ENCODE measurements around the gene FEM1A.
"Not testable (repeated sequence)": the region's sequence is repeated elsewhere in the genome, so short reads cannot be mapped to it uniquely, and the experiment has no call there.

Gene FEM1A, protein sequence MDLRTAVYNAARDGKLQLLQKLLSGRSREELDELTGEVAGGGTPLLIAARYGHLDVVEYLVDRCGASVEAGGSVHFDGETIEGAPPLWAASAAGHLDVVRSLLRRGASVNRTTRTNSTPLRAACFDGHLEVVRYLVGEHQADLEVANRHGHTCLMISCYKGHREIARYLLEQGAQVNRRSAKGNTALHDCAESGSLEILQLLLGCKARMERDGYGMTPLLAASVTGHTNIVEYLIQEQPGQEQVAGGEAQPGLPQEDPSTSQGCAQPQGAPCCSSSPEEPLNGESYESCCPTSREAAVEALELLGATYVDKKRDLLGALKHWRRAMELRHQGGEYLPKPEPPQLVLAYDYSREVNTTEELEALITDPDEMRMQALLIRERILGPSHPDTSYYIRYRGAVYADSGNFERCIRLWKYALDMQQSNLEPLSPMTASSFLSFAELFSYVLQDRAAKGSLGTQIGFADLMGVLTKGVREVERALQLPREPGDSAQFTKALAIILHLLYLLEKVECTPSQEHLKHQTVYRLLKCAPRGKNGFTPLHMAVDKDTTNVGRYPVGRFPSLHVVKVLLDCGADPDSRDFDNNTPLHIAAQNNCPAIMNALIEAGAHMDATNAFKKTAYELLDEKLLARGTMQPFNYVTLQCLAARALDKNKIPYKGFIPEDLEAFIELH

DNA sequence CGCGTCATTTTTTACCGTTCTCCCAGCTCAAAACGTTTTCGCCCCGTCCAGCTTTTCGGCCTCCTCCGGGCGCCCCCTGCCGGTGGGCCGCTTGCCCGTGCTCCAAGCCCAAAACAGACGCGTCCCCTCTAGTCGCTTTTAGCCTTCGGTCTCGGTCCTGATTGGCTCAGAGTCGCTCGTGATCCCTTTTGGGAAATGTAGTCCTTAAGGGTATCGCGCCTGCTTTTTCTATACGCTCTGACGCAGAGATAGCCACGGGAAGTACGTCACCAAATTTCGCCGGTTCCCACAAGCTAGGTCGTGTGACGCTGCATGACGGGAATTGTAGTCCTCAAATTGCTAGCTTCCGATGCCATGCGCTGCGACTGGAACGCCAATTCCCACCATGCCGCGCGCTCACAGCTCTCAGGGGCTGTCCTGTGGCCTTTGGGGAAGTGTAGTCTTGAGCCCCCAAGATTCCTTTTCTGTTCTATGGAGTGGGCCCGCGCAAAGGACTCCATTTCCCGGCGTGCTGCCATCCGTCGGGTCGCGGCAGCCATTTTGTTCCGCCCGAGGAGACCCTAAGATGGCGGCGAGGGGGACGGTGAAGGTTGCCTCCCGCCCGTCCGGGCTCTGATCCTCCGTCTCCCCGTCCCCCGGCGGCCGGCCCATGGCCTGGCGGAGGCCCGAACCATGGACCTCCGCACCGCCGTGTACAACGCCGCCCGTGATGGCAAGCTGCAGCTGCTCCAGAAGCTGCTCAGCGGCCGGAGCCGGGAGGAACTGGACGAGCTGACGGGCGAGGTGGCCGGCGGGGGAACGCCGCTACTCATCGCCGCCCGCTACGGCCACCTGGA is at the start of gene FEM1A:
FEM1A (plus strand) TSS at position 552 of the 836 bp plus-strand sequence; CDS start at position 673, 121 bp downstream.
- DNase-seq (ENCODE audit: low spot score): peak; percentile 91

DNA sequence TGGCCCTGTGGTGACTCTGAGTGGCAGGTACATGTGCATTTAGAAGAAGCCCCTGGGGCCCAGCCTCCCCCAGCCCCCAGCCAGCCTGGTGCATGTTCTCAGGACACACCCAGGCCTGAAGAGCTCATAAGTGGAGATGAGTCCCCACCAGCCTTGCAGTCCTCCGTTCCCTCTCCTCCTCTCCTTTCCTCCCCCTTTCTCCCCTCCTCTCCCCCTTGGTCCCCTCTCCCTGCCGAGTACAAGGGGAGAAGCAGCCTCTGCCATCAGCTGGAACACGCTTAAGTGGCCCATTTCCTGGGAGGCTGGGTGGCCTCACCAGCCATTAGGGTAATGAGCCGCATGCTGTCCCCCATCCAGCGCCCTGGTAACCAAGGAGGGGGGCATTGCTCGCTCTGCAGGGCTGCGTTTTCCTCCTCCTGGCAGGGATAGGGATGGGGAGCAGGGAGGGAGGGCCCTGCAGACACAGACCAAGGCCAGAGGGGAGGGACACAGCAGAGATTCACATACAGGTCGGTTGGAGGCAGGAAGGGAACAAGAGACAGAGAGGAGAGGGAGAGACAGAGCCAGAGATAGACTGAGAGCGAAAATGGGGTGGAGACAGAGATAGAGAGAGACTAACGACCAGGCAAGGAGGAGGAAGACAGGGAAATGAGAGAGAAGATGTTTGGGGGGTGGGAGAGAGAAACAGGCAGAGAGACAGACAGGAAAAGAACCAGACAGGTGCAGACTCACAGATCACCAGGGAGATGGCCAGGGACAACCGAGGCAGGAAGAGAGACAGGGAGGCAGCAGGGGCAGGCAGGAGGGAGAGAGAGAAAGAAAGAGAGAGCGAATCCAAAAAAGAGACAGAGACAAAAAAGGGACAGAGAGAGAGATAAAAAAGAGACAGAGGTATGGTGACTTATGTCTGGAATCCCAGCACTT is 48.5 kb upstream of the FEM1A start:
- DNase-seq (ENCODE audit: low spot score): no peak

DNA sequence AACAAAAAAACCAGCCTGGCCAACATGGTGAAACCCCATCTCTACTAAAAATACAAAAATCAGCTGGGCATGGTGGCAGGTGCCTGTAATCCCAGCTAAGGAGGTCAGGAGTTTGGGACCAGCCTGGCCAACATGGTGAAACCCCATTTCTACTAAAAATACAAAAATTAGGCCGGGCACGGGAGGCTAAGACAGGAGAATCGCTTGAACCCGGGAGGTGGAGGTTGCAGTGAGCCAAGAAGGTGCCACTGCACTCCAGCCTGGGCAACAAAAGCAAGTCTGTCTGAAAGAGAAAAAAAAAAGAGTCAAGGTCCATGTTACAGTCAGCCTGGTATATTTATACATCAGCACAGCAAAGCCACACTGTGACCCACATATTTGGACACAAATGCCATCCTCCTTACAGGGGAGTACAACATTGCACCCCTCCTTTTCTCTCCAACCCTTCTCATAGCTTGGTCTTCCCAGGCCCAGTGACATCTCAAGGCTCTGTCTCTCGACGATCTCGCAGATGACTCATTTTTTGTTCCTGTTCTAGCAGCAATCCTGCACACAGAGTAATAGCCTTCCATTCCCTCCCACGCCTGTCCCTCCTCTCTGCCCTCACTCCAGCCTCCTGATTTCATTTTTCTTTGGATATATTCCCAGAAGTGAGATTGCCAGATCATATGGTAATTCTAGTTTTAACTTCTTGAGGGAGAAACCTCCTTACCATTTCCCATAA is 46.9 kb upstream of the FEM1A start:
- DNase-seq (ENCODE audit: low spot score): no peak

DNA sequence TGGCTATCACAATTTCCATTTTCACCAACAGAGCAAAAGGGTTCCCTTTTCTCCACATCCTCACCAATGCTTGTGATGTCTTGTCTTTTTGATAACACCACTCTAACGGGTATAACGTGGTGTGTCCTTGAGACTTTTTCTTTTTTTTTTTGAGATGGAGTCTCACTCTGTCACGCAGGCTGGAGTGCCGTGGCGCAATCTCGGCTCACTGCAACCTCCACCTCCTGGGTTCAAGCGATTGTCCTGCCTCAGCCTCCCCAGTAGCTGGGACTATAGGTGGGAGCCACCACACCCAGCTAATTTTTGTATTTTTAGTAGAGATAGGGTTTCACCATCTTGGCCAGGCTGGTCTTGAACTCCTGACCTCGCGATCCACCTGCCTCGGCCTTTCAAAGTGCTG is 46.4 kb upstream of the FEM1A start:
- DNase-seq (ENCODE audit: low spot score): not testable (repeated sequence)

DNA sequence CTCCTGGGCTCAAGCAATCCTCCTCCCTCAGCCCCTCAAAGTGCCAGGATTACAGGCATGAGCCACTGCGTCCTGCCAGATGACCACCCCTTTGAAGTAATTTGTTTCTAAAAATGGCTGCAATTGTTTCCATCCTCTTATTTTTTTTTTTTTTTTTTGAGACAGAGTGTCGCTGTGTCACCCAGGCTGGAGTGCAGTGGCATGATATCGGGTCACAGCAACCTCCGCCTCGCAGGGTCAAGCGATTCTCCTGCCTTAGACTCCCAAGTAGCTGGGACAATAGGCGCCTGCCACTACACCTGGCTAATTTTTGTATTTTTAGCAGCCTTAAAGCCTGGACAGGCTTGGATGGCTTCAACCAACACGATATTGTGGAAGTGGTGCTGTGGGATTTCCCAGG is 45.5 kb upstream of the FEM1A start:
- no peak for DNase-seq (ENCODE audit: low spot score)

DNA sequence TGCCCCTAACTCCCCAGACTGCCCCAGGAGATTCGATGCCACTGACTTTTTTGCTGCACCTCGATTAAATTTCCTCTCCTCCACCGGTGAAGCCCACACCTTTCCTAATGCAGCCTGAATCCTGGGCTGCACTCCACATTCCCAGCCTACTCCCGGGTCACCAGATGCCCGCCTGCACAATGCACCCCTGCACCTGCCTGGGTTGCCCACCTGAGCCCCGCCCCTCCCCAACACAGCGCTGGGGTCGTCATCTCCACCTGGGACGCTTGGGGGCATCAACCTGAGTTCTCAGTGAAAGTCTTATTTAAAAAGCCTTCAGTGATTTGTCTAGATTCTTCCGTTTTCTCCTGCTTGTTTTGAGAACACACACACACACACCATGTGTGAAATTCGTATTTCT is 43.3 kb upstream of the FEM1A start:
- no peak for DNase-seq (ENCODE audit: low spot score)

DNA sequence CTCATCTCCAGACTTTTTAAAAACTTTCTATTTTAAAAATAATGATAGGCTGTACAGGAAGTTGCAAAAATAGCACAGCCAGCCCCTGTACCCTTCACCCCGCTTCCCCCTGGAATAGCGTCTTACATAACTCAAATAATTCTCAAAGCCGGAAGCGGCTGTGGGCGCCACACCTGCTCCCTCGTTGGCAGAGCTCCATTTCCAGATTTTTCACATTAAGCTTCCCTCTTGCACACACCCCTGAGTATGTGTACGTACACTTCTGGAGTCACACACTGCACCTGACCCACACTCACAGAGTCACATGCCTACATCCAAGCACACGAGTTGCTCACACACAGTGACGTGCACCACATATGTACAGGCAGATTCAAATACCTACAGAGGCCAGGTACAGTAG is 42.9 kb upstream of the FEM1A start:
- no peak for DNase-seq (ENCODE audit: low spot score)

DNA sequence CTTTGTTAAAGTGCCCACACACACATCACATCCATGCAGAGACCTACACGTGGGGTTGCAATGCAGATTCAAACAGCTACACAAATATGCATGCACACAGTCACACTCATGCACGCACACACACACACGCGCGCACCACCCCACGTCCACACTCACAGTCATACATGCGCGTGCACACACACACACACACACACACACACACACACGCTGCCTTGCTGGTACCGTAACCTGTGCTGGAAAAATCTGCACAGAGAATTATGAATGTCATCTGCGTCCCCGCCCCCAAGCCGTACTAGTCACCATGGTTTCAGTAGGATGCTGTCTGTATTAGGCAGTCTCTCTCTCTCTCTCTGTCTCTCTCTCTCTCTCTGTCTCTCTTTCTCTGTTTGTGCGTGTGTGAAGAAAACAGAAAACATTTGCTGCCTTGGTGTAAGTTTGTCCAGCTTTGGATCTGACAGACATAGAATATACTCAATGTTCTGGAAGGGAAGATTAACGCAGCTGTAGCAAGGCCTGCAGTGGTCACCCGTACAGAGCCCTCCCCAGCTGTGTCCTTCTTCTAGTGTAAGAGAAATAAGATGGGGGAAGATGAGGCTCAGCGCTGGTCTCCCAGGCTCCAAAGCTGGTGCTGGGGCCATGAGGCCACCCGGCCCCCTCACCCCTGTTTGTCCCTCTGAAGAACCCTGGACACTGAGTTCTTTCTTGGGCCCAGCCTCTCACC is 41.5 kb upstream of the FEM1A start:
- DNase-seq (ENCODE audit: low spot score): no peak

DNA sequence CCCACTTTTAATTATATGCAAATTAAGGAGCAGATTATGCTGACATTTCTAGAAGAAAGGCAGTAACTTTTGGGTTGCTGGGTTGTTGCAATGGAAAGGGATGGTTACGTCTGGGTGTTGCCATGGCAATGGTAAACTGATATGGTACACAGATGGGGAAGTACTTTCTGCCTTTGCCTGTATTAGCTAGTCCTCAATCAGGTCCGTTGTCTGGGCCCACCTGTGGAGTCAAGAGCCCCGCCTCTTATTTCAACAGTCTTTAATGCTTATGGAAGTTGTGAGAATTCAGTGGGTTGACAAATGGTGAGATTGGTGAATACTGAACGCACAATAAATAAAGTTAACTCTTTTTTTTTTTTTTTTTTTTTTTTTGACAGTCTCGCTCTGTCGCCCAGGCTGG is 37.3 kb upstream of the FEM1A start:
- no peak for DNase-seq (ENCODE audit: low spot score)

DNA sequence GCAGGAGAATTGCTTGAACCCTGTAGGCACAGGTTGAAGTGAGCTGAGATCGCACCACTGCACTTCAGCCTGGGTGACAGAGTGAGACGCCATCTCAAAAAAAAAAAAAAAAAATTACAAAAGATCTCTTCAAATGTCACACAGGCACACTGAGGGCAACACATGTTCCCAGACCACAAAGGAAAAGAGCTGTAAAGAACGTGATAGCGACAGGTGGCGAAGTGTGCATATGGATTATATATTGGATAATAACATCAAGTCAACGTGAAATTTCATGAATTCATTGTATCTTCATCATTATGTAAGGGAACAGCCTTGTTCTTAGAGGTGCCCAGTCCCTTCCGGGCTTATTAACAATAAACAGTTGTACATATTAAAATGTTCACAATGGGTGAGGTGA is 36.1 kb upstream of the FEM1A start:
- DNase-seq (ENCODE audit: low spot score): no peak

DNA sequence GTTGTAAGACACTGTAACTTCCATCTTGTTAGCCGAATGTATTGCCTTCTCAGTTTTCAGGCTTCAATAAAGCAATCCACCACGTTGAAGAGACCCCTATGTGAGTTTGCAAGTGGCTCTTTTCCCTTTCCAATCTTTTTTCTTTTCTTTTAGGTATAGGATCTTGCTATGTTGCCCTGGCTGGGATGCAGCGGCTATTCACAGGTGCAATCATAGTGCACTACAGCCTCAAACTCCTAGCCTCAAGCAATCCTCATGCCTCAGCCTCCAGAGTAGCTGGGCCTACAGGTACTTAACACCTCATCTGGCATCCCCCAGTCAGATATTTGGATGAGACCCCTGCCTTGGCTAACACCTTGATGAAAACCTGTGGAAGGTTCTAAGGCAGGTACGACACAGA is 33.5 kb upstream of the FEM1A start:
- no peak for DNase-seq (ENCODE audit: low spot score)

DNA sequence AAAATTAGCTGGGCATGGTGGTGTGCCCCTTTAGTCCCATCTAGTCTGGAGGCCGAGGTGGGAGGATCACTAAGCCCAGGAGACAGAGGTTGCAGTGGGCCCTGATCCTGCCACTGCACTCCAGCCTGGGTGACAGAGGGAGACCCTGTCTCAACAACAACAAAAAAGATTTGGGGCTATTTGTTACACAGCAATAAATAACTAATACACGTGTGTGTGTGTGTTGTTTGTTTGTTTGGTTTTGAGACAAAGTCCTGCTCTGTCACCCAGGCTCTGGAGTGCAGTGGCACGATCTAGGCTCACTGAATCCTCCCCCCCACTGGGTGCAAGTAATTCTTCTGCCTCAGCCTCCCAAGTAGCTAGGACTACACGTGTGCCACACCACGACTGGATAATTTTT is 32.9 kb upstream of the FEM1A start:
- no peak for DNase-seq (ENCODE audit: low spot score)

DNA sequence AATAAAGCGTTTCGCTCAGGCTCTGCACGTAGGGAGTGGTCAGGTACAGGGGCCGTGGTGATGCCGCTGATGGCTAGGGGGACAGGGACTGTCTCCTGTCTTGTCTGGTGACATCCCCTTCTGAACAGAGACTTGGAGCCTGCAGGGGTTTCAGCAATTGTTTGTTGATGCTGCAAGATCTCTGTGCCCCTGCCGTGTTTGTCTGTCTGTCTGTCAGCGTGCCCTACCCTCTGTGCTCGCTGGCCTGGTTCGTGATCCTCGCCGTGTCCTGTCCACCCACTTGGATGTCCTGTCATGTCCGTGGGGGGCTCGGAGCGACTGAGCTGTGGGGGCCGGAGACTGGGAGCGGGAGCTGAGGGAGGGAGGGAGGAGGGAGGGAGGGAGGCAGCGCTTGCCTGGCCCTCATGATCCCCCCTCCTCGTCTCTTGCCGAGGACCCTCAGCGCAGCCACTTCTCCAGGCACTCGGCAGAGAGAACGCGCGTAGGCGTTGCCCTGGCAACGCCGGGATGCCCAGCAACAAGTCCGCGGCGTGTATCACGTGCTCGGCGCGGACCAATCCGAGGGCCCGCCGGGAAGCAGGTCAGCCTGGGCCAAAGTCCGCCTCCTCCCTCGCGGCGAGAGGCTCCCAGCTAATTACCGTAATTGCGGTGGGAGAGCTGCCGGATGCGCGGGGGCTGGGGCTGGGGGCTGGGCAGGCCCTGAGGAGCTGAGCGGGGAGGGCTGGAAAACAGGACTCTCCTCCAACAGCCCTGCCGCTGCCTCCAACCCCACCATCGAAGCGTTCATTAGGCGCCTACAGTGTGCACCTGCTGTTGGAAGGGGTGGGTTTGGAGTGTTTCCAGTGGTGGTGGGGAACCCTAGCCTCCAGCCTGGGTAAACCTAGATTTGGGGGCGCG is 31.9 kb upstream of the FEM1A start:
- DNase-seq (ENCODE audit: low spot score): peak; percentile 100

DNA sequence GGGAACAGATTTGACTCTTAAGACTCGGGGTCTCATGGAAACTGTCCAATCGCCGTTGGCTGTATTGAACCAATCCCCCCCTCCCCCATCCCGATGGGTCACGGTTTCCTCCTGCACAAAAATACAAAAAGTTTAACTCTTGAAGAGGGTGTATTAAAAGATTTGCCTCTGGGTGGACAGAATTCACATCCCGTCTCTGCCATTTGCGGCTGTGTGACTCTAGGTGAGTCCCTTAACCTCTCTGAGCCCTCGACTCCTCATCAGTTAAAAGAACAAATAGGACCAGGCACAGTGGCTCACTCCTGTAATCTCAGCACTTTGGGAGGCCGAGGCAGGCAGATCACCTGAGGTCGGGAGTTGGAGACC is 31.3 kb upstream of the FEM1A start:
- DNase-seq (ENCODE audit: low spot score): no peak

DNA sequence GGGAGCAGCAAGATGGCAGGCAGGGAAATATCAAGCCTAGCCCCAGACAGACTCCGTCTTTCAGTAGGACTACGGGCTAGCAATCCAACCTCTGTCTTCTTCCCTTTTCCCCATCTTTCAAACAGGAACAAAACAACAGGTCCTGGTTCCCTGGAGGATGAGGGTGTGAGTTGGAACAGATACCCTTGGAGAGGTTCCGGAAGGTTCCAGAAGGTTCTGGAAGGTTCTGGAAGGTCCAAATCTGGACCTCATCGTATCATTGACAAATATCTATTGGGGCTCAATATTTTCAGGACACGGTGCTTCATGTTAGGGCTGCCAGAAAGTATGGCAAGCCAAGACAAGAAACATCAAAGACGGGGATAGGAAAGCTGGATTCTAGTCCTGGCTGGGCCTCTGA is 28.5 kb upstream of the FEM1A start:
- no peak for DNase-seq (ENCODE audit: low spot score)

DNA sequence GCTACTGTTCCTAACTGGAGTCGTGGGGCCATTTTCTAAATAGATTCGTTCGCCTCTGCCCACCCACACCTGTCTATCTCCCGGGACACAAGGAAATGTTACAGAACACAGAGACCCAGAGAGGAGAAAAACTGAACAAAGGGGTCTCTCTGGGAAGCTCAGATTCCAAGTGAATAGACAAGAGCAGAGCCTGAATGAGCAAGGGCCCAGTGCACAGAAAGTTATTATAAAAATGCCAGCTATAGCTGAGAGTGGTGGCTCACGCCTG is 27.2 kb upstream of the FEM1A start:
- no peak for DNase-seq (ENCODE audit: low spot score)

DNA sequence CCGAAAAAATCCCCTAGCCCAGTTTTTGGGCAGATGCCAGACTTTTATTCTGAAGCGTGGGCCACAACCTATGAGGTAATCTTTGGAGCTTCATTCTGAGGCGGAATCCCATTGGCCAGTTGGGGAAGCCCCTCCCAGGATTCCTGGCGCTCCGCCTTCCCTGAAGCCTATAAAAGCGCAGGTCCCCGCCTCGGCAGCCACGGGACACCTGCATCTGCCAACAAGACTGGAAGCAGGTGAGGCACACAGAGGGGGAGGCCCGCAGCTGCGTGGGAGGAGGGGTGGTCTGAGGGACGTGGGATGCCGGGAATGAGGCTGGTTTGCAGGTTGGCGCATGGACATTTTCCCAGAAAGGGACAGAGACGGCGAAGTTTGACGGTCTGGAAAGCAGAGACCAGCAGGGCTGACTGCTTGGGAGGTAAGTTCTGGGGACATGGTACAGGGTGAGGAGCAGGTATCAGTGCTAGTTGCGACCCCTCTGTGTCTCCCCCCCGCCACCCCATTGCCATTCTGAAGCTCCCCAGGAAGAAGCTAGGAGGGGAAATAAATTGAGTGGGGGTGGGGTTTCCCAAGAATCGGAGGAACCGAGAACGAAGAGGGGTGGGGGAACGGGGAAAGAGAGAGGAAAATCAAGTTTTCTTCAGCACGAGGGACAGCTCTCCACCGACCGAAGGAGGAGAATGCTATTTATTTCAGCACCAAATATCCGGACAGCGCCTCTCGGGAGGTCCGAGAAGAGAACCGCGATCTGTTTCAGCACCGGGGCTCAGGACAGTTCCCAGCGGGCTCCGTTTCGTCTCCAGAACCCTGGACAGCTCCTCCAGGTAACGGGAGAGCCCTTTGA is 22.4 kb upstream of the FEM1A start:
- DNase-seq (ENCODE audit: low spot score): peak; percentile 92

DNA sequence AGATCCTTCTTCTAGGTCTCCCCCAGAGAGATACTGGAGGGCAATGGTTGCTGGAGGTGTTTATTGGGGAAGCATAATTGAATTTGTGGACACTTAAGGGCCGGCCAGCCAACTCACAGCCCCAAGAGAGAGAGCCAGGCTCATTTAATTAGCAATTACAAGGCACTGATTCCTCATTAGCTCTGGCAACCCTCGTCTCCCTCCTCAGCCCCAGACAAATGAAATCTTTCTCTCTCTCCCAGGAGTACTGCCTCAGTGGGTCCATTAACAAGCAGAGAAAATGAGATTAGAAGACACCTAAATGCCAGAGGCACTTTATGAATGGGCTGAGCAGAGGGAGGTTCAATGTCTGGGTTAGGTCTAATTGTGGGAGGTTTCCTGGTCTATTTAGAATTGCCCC is 19.0 kb upstream of the FEM1A start:
- DNase-seq (ENCODE audit: low spot score): no peak
